GM23248 (cell line): ENCODE data around the gene ZMAT2. TPM values are rescaled to one million over a fixed set of nuclear protein-coding genes. Genes with fewer than 3 reads are reported as not detected.
"Not testable (repeated sequence)": the region's sequence is repeated elsewhere in the genome, so short reads cannot be mapped to it uniquely, and the experiment has no call there.

Experiments
- DNase-seq: peaks from one replicate; pipeline ENCODE4 v3.0.0-alpha.2; 2015
- H2AFZ ChIP-seq: fragments of 200-600 bp; sonication (generic); 2 replicates; pipeline ENCODE4 v1.6.1; 2016; ENCODE audit warnings: antibody characterized with exemption
- H3F3A ChIP-seq: fragments of 200-600 bp; sonication (generic); 2 replicates; pipeline ENCODE4 v1.6.1; 2016; ENCODE audit warnings: mild to moderate bottlenecking, antibody characterized with exemption, mixed run types; ENCODE audit not compliant: insufficient read depth
- H3K27ac ChIP-seq: fragments of 200-600 bp; sonication (generic); 2 replicates; pipeline ENCODE4 v1.5.1; 2016; ENCODE audit warnings: mild to moderate bottlenecking
- H3K27me3 ChIP-seq: fragments of 200-600 bp; sonication (generic); replicated peaks from 2 replicates; pipeline ENCODE4 v1.6.1; 2016; ENCODE audit warnings: mild to moderate bottlenecking; ENCODE audit not compliant: insufficient read depth
- H3K36me3 ChIP-seq: fragments of 200-600 bp; sonication (generic); 2 replicates; pipeline ENCODE4 v1.6.1; 2016; ENCODE audit warnings: low read depth, mild to moderate bottlenecking
- H3K4me1 ChIP-seq: fragments of 200-600 bp; sonication (generic); 2 replicates; pipeline ENCODE4 v1.6.1; 2016; ENCODE audit warnings: mild to moderate bottlenecking; ENCODE audit not compliant: insufficient read depth
- H3K4me2 ChIP-seq: fragments of 200-600 bp; sonication (generic); one replicate; pipeline ENCODE4 v1.6.1; 2016; ENCODE audit warnings: mild to moderate bottlenecking; ENCODE audit not compliant: unreplicated experiment
- H3K4me3 ChIP-seq: fragments of 200-600 bp; sonication (generic); 2 replicates; pipeline ENCODE4 v1.5.1; 2016; ENCODE audit warnings: mild to moderate bottlenecking
- H3K79me2 ChIP-seq: fragments of 200-600 bp; sonication (generic); 2 replicates; pipeline ENCODE4 v1.6.1; 2016; ENCODE audit warnings: mild to moderate bottlenecking; ENCODE audit not compliant: insufficient read depth
- H3K9ac ChIP-seq: fragments of 200-600 bp; sonication (generic); 2 replicates; pipeline ENCODE4 v1.6.1; 2016; ENCODE audit warnings: mild to moderate bottlenecking
- H3K9me2 ChIP-seq: fragments of 200-600 bp; sonication (generic); 2 replicates; pipeline ENCODE4 v1.6.1; 2016; ENCODE audit warnings: mixed run types, mild to moderate bottlenecking, moderate library complexity; ENCODE audit not compliant: insufficient read depth
- H3K9me3 ChIP-seq: fragments of 200-600 bp; sonication (generic); one replicate; pipeline ENCODE4 v1.6.1; 2017; ENCODE audit warnings: low read depth
- H4K20me1 ChIP-seq: fragments of 200-600 bp; sonication (generic); 2 replicates; pipeline ENCODE4 v1.6.0; 2016; ENCODE audit not compliant: insufficient read depth
- EZH2 ChIP-seq: fragments of 200-600 bp; sonication (generic); IDR thresholded peaks from 2 replicates; pipeline ENCODE4 v1.6.1; 2018; ENCODE audit warnings: antibody characterized with exemption, mild to moderate bottlenecking; ENCODE audit not compliant: insufficient read depth, poor library complexity, severe bottlenecking
- EZH2phosphoT487 ChIP-seq: fragments of 200-600 bp; sonication (generic); IDR thresholded peaks from 2 replicates; pipeline ENCODE4 v1.6.1; 2018; ENCODE audit warnings: antibody characterized with exemption, moderate library complexity, mild to moderate bottlenecking, low read depth; ENCODE audit not compliant: insufficient read depth
- WGBS, 2 experiments: methylation state at CpG; one replicate each; pipeline ENCODE4 v1.1.6; 2015 to 2017; ENCODE audit warnings: low lambda C conversion rate in 2 of 2, low coverage in 1 of 2; ENCODE audit errors: missing lambda C conversion rate in 2 of 2; 5-methylcytosine and 5-hydroxymethylcytosine counted together
- in situ Hi-C: fragments of 300-500 bp; cut with MboI; formaldehyde crosslinking; loops from 2 replicates; pipeline ENCODE4 v1.15.0; 2020
- polyA plus RNA-seq: library from polyadenylated mRNA; unstranded; fragments of >200 nt; fragmentation: Nextera tagmentation; extraction: Ambion mirVana; gene quantifications from 2 replicates; pipeline ENCODE4 v1.2.1, GENCODE V29; 2016
- total RNA-seq: library from RNA; depleted of rRNA; stranded (reverse); fragments of >200 nt; shearing (Covaris generic); gene quantifications from 2 replicates; pipeline ENCODE4 v1.2.3, GENCODE V29; 2014

ZMAT2 gene
- total and polyA plus RNA-seq, 2 experiments from 2014 or later = 36.3 to 43.1 TPM

- Histone ChIP-seq H2AFZ (no peak overlapping the region), H3K9me3 (no peaks in the 10 kb centered on the region), H3K36me3 (0 out of 2 replicates have a peak, but pooled peaks cover 5% of the 10 kb centered on the region), H3K27me3 (no peaks in the 10 kb centered on the region), H3K9ac (no peak overlapping the region), H3K9me2 (no peaks in the 10 kb centered on the region), H3K4me2 (no peak overlapping the region), H3K4me1 (no peaks in the 10 kb centered on the region), H3F3A (peaks cover 24% of the 10 kb centered on the region), H3K4me3 (no peak overlapping the region; the same call in 1 of the 2 replicates), H4K20me1 (no peaks in the 10 kb centered on the region), H3K79me2 (no peaks in the 10 kb centered on the region), H3K27ac (no peak overlapping the region)
- in situ Hi-C loops = no loop called here
- no peak for DNase-seq
- TF ChIP-seq EZH2phosphoT487 = no peak
- TF ChIP-seq EZH2 = no peak
- WGBS, 2 experiments = 100% methylated on average over 1 of the region's 1 CpG
These were observed 11.5 kb downstream of the ZMAT2 start for GRCh38 chr5:140711794-140712193.

GRCh38 chr5:140713562-140714094 lies 13.4 kb downstream of the ZMAT2 start:
- no peak for DNase-seq
- in situ Hi-C loops = no loop called here
- Histone ChIP-seq H3K9me2 (no peaks in the 10 kb centered on the region), H3K4me3 (no peak overlapping the region), H3K27me3 (no peaks in the 10 kb centered on the region), H4K20me1 (no peaks in the 10 kb centered on the region), H3K27ac (no peak overlapping the region), H3K9ac (no peak overlapping the region), H3K36me3 (no peaks in the 10 kb centered on the region), H3K9me3 (no peaks in the 10 kb centered on the region), H3F3A (peaks cover 24% of the 10 kb centered on the region), H3K79me2 (no peaks in the 10 kb centered on the region), H2AFZ (no peak overlapping the region), H3K4me1 (peaks cover 3% of the 10 kb centered on the region; the same call in 1 of the 2 replicates), H3K4me2 (no peak overlapping the region)
- no peak for TF ChIP-seq EZH2phosphoT487
- TF ChIP-seq EZH2 = no peak
- WGBS, 2 experiments = 80 to 85% methylated on average over 1 of the region's 1 CpG

DNA sequence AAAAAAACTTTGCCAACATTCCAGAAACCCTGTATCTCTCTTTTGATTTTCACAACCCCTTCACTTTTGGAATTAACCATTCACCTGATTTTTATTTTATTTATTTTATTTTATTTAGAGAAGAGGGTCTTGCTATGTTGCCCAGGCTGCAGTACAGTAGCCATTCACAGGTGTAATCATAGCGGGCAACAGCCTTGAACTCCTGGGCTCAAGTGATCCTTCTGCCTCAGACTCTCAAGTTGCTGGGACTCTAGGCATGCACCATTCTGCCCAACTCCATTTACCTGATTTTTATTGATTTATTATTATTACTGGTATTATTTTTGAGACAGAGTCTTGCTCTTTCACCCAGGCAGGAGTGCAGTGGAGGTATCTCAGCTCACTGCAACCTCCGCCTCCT lies 16.0 kb downstream of the ZMAT2 start:
- WGBS, 2 experiments = 94 to 96% methylated on average over 2 of the region's 2 CpGs
- not testable (repeated sequence) for H3K79me2 ChIP-seq, H3K9me3 ChIP-seq

DNA sequence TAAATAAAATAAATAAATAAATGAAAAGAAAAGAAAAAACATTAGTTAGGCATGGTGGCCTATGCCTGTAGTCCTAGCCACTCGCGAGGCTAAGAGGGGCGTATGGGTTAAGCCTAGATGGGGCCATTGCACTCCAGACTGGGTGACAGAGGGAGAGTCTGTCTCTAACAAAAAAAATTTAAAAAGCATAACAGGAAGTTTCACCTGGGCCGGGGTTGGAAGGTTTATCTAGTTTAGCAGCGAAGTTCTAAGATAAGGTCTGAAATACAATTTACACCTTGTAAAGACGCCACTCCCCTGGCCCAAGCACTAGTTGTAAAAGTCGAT lies 18.0 kb downstream of the ZMAT2 start:
- Histone ChIP-seq H3K79me2 (no peaks in the 10 kb centered on the region), H3K4me1 (peaks cover 10% of the 10 kb centered on the region; the same call in 1 of the 2 replicates), H3K36me3 (no peaks in the 10 kb centered on the region), H3K9ac (no peak overlapping the region), H3K9me3 (no peaks in the 10 kb centered on the region), H2AFZ (peak overlapping the region; percentile 43; the same call in 1 of the 2 replicates), H3F3A (peaks cover 10% of the 10 kb centered on the region), H3K27ac (peak overlapping the region; percentile 31; the same call in 1 of the 2 replicates), H3K27me3 (no peaks in the 10 kb centered on the region), H3K4me2 (peak overlapping the region; percentile 49), H3K9me2 (no peaks in the 10 kb centered on the region), H4K20me1 (no peaks in the 10 kb centered on the region), H3K4me3 (no peak overlapping the region)
- DNase-seq = no peak
- 63 to 68% methylated on average over 7 of the region's 7 CpGs for WGBS, 2 experiments
- in situ Hi-C loops = no loop called here
- TF ChIP-seq EZH2 (no peak), EZH2phosphoT487 (no peak)

More for the DNA sequence above, 16.0 kb downstream of the ZMAT2 start:
- in situ Hi-C loops, H3K4me3 ChIP-seq, H3K9me2 ChIP-seq, DNase-seq, H3K27ac ChIP-seq, H3K4me1 ChIP-seq, H4K20me1 ChIP-seq, H3K9ac ChIP-seq, H3K4me2 ChIP-seq, H3K27me3 ChIP-seq, H2AFZ ChIP-seq, H3K36me3 ChIP-seq: not testable (repeated sequence)
- peaks cover 20% of the 10 kb centered on the region for H3F3A ChIP-seq

GRCh38 chr5:140720738-140721137 lies 20.5 kb downstream of the ZMAT2 start:
- H4K20me1 ChIP-seq, H3K4me1 ChIP-seq, H3K27me3 ChIP-seq, DNase-seq, H3K79me2 ChIP-seq, H3K9ac ChIP-seq, H3K36me3 ChIP-seq, H3K4me3 ChIP-seq, in situ Hi-C loops, H3K4me2 ChIP-seq, H3K9me2 ChIP-seq, H2AFZ ChIP-seq, H3K9me3 ChIP-seq, H3K27ac ChIP-seq: not testable (repeated sequence)
- peaks cover 10% of the 10 kb centered on the region for H3F3A ChIP-seq
- 39 to 41% methylated on average over 6 of the region's 6 CpGs for WGBS, 2 experiments

GRCh38 chr5:140721395-140721794 lies 21.1 kb downstream of the ZMAT2 start:
- 75 to 76% methylated on average over 5 of the region's 5 CpGs for WGBS, 2 experiments
- H3K27ac ChIP-seq, H3K9ac ChIP-seq, H2AFZ ChIP-seq, in situ Hi-C loops, H4K20me1 ChIP-seq, H3K4me1 ChIP-seq, H3K27me3 ChIP-seq, H3K79me2 ChIP-seq, H3K9me3 ChIP-seq, H3K4me2 ChIP-seq, H3K4me3 ChIP-seq, H3K9me2 ChIP-seq, DNase-seq, H3K36me3 ChIP-seq: not testable (repeated sequence)
- H3F3A ChIP-seq = peaks cover 13% of the 10 kb centered on the region
